Measurements from ENCODE around the gene HSD17B1. TPM values are rescaled to one million over a fixed set of nuclear protein-coding genes. Genes with fewer than 3 reads are reported as not detected.

HSD17B1 gene
- total and polyA plus RNA-seq, 2 of the 13 experiments (the other 11 are each of a cell fraction or from before 2014, with no cell fraction given), result 0.54 to 0.93 TPM

- peak; percentile 78; the same call in 1 of the 2 replicates for TF ChIP-seq ZNF318 (CRISPR knock-in tag; IDR thresholded peaks at IDR 0.05)
- TF ChIP-seq PTBP1 (IDR thresholded peaks at IDR 0.05; ENCODE audit: low read depth, low read length, poor library complexity, severe bottlenecking), result no peak
- TF ChIP-seq ZNF512B (CRISPR knock-in tag; IDR thresholded peaks at IDR 0.05; ENCODE audit: borderline replicate concordance), result no peak
- peak; percentile 63; the same call in 1 of the 2 replicates for TF ChIP-seq ZNF503 (CRISPR knock-in tag; IDR thresholded peaks at IDR 0.05)
- peak; percentile 92 for TF ChIP-seq ZNF605 (CRISPR knock-in tag; IDR thresholded peaks at IDR 0.05)
- TF ChIP-seq THAP8 (CRISPR knock-in tag; IDR thresholded peaks at IDR 0.05; ENCODE audit: borderline replicate concordance), result no peak
- peak; percentile 28; the same call in 1 of the 2 replicates for TF ChIP-seq RELA (CRISPR knock-in tag; IDR thresholded peaks at IDR 0.05)
- TF ChIP-seq ZNF768 (CRISPR knock-in tag; IDR thresholded peaks at IDR 0.05), result peak; percentile 8
- no peak for TF ChIP-seq PCBP2 (optimal IDR thresholded peaks at IDR 0.05; ENCODE audit: low read depth, low read length, poor library complexity, severe bottlenecking)
Observed at GRCh38 chr17:42554250-42555121, 1.8 kb downstream of the HSD17B1 start (continued).
